OCI-LY3 (cell line): ENCODE data around the gene CARD11.

Experiments used
- CTCF ChIP-seq: fragments of 200-600, 300-600 bp; sonication (generic); IDR thresholded peaks from 2 replicates; pipeline ENCODE4 v1.5.1; 2014; ENCODE audit warnings: antibody characterized with exemption, low read length, low read depth
- EZH2phosphoT487 ChIP-seq: fragments of 200-600 bp; shearing (Covaris generic); IDR thresholded peaks from 2 replicates; pipeline ENCODE4 v1.6.1; 2018; ENCODE audit warnings: antibody characterized with exemption, mixed run types, low read depth

GRCh38 chr7:2886900-2887299 is 156.8 kb downstream of the CARD11 start:
- TF ChIP-seq CTCF (peak; percentile 77), EZH2phosphoT487 (no peak)
